Endothelial cell of umbilical vein (primary cell): ENCODE measurements around the gene SASH3. TPM values are rescaled to one million over a fixed set of nuclear protein-coding genes. Genes with fewer than 3 reads are reported as not detected.

Source experiments
- BruUV-seq: library from RNA; stranded (reverse); fragments of 400-500 nt; replicated peaks from 2 replicates; lab custom pipeline; 2021; lab: Mats Ljungman, UMichigan
- CTCF ChIA-PET: fragments of 300-600, 350-600 bp; sonication (Branson Sonifier 250); formaldehyde crosslinking; loops from one replicate; lab custom pipeline; 2021; ENCODE audit warnings: antibody characterized with exemption, inconsistent platforms; lab: Charles Lee
- POLR2A ChIA-PET: fragments of 300-600, 350-600 bp; sonication (Branson Sonifier 250); formaldehyde crosslinking; loops from one replicate; lab custom pipeline; 2021; ENCODE audit warnings: antibody characterized with exemption, inconsistent platforms; lab: Charles Lee
- DNase-seq: peaks from one replicate; pipeline ENCODE4 v3.0.0-alpha.2; 2011; ENCODE audit warnings: low read depth, low spot score
- FAIRE-seq: peaks from 2 replicates; lab custom pipeline; 2011; peaks lifted over from hg19 to GRCh38; lab: Jason Lieb, UNC
- H2AFZ ChIP-seq: 2 replicates; pipeline ENCODE4 v1.6.0; 2012; ENCODE audit warnings: low read depth, low read length, control low read depth, inconsistent platforms
- H3K27ac ChIP-seq: 2 replicates; pipeline ENCODE4 v1.5.1; 2011; ENCODE audit warnings: low read depth, mild to moderate bottlenecking, control low read depth, low read length, moderate library complexity; ENCODE audit not compliant: insufficient read depth
- H3K27me3 ChIP-seq, 2 experiments: 2 replicates each; pipeline versions ENCODE4 v1.6.0 to v1.6.1; 2011; ENCODE audit warnings: low read length in 2 of 2, mixed read lengths in 1 of 2; ENCODE audit not compliant: control insufficient read depth in 2 of 2, insufficient read depth in 2 of 2
- H3K36me3 ChIP-seq, 2 experiments: 2 replicates in 1 of 2; 3 replicates in 1 of 2; pipeline ENCODE4 v1.5.1; 2011; ENCODE audit warnings: low read length in 2 of 2, mild to moderate bottlenecking in 1 of 2, moderate library complexity in 1 of 2; ENCODE audit not compliant: control insufficient read depth in 2 of 2, insufficient read depth in 2 of 2; ENCODE audit errors: extremely low read depth in 1 of 2
- H3K4me1 ChIP-seq: 3 replicates; pipeline ENCODE4 v1.5.1; 2011; ENCODE audit warnings: mild to moderate bottlenecking, low read length; ENCODE audit not compliant: control insufficient read depth, insufficient read depth; ENCODE audit errors: extremely low read depth
- H3K4me2 ChIP-seq: 2 replicates; pipeline ENCODE4 v1.6.1; 2011; ENCODE audit warnings: low read length, control low read depth, mixed read lengths; ENCODE audit not compliant: insufficient read depth
- H3K4me3 ChIP-seq, 3 experiments: fragments of 200-600 bp in 1 of 3; sonication (generic), shearing (Covaris generic) in 1 of 3; replicated peaks in 1 of 3; 2 replicates each; pipeline ENCODE4 v1.5.1; 2011 to 2016; ENCODE audit warnings: control low read depth in 3 of 3, low read length in 3 of 3, mild to moderate bottlenecking in 2 of 3, inconsistent platforms in 1 of 3, low read depth in 1 of 3, moderate library complexity in 1 of 3; ENCODE audit not compliant: insufficient read depth in 1 of 3
- H3K79me2 ChIP-seq: 2 replicates; pipeline ENCODE4 v1.6.0; 2012; ENCODE audit warnings: low read length, inconsistent platforms; ENCODE audit not compliant: control insufficient read depth, insufficient read depth
- H3K9ac ChIP-seq: replicated peaks from 2 replicates; pipeline ENCODE3; 2011; ENCODE audit warnings: low read length, control low read depth; ENCODE audit not compliant: insufficient read depth; ENCODE audit errors: extremely low read depth
- H3K9me1 ChIP-seq: replicated peaks from 3 replicates; pipeline ENCODE4 v1.6.0; 2011; ENCODE audit warnings: mild to moderate bottlenecking, low read length; ENCODE audit not compliant: control insufficient read depth, insufficient read depth; ENCODE audit errors: extremely low read depth
- H3K9me3 ChIP-seq: replicated peaks from 2 replicates; pipeline ENCODE4 v1.5.1; 2012; ENCODE audit warnings: low read length, inconsistent platforms; ENCODE audit not compliant: control insufficient read depth, insufficient read depth
- H4K20me1 ChIP-seq: replicated peaks from 2 replicates; pipeline ENCODE3; 2011; ENCODE audit warnings: mild to moderate bottlenecking, low read length; ENCODE audit not compliant: control insufficient read depth, insufficient read depth; ENCODE audit errors: extremely low read depth
- CTCF ChIP-seq, 2 donors: IDR thresholded peaks; 1 replicate in 1 of 2; 2 replicates in 1 of 2; pipeline ENCODE4 v1.5.1; 2011; ENCODE audit warnings: low read length in 2 of 2, mild to moderate bottlenecking in 2 of 2, moderate library complexity in 2 of 2, control low read depth in 1 of 2, inconsistent platforms in 1 of 2, low read depth in 1 of 2; ENCODE audit not compliant: insufficient read depth in 1 of 2; ENCODE audit errors: extremely low read depth in 1 of 2
- EZH2 ChIP-seq: IDR thresholded peaks from 2 replicates; pipeline ENCODE4 v1.6.1; 2012; ENCODE audit warnings: borderline replicate concordance, low read depth, mild to moderate bottlenecking, moderate library complexity, low read length, inconsistent platforms; ENCODE audit not compliant: severe bottlenecking
- FOS ChIP-seq: IDR thresholded peaks from 2 replicates; pipeline ENCODE4 v1.6.1; 2011; ENCODE audit warnings: mild to moderate bottlenecking, low read length, moderate library complexity, borderline replicate concordance; ENCODE audit not compliant: insufficient read depth
- GATA2 ChIP-seq: IDR thresholded peaks from 2 replicates; pipeline ENCODE4 v1.7.0; 2011; ENCODE audit warnings: low read depth, mild to moderate bottlenecking, moderate library complexity, mixed read lengths, low read length; ENCODE audit not compliant: insufficient read length, insufficient read depth
- JUN ChIP-seq: IDR thresholded peaks from 2 replicates; pipeline ENCODE4 v1.6.1; 2011; ENCODE audit warnings: borderline replicate concordance, low read depth; ENCODE audit not compliant: insufficient read length, insufficient read depth
- MAX ChIP-seq: IDR thresholded peaks from 2 replicates; pipeline ENCODE4 v1.6.1; 2011; ENCODE audit not compliant: insufficient read depth, insufficient read length
- MYC ChIP-seq: IDR thresholded peaks from one replicate; pipeline ENCODE4 v1.6.1; 2011; ENCODE audit warnings: mild to moderate bottlenecking, low read depth, low read length
- POLR2A ChIP-seq: IDR thresholded peaks from 2 replicates; pipeline ENCODE4 v1.6.1; 2012; ENCODE audit warnings: low read depth, mild to moderate bottlenecking, control low read depth, low read length
- POLR2AphosphoS5 ChIP-seq: IDR thresholded peaks from 2 replicates; pipeline ENCODE4 v1.6.1; 2012; ENCODE audit warnings: low read depth, mild to moderate bottlenecking, control low read depth, low read length, moderate library complexity; ENCODE audit not compliant: insufficient read depth
- dilution Hi-C: fragments of 300-500 bp; cut with MboI; formaldehyde crosslinking; loops from one replicate; pipeline ENCODE4 v1.15.0; 2019; ENCODE audit warnings: low sequenced_read_pairs; ENCODE audit not compliant: extremely low pct_ligation_motif_present
- intact Hi-C: fragments of 100-400 bp; cut with micrococcal nuclease; formaldehyde crosslinking; loops from one replicate; pipeline ENCODE4 v1.10.0; 2022
- polyA plus RNA-seq, 4 experiments: library from polyadenylated mRNA; depleted of rRNA in 3 of 4; stranded (reverse) in 3 of 4; unstranded in 1 of 4; fragments of >200 nt; gene quantifications; 2 replicates each; pipeline versions ENCODE4 v1.2.1 to v1.2.3, GENCODE V29; 2011 to 2012; ENCODE audit warnings: missing spikeins in 1 of 4
- total RNA-seq: library from RNA; stranded (reverse); gene quantifications from 2 replicates; pipeline ENCODE4 v1.2.3, GENCODE V29; 2021

The SASH3 gene
- total and polyA plus RNA-seq, 2 donors (not counting 3 experiments of a cell fraction or from before 2014, with no cell fraction given): not detected

GRCh38 chrX:129795584-129795983 lies 15.8 kb downstream of the SASH3 start:
- H3K79me2 ChIP-seq: no peaks in the 10 kb centered on the region
- no peaks in the 10 kb centered on the region for H3K4me1 ChIP-seq
- no peak overlapping the region for H3K27ac ChIP-seq
- H3K4me3 ChIP-seq: no peak overlapping the region
- POLR2A ChIA-PET: no interaction called here
- CTCF ChIA-PET: no interaction called here
- no peak for FAIRE-seq
- no peaks in the 10 kb centered on the region for H3K27me3 ChIP-seq
- no TSS peak for BruUV-seq
- dilution Hi-C loops (no loop called here), intact Hi-C loops (no loop called here)
- TF ChIP-seq EZH2: no peak
- TF ChIP-seq GATA2: no peak
- no peak for TF ChIP-seq POLR2AphosphoS5
- no peak for TF ChIP-seq CTCF (IDR thresholded peaks at IDR 0.05; ENCODE audit: extremely low read depth in 1 of 2, insufficient read depth in 1 of 2, low read depth in 1 of 2, low read length in 2 of 2)
- TF ChIP-seq JUN: no peak
- TF ChIP-seq FOS: no peak
- no peak for TF ChIP-seq POLR2A
- TF ChIP-seq MYC: no peak
- no peak for TF ChIP-seq MAX
- DNase-seq: no peak
- H3K9ac ChIP-seq: no peak overlapping the region
- no peak overlapping the region for H2AFZ ChIP-seq
- H3K9me3 ChIP-seq: no peaks in the 10 kb centered on the region
- H3K36me3 ChIP-seq: no peaks in the 10 kb centered on the region
- no peak overlapping the region for H3K4me2 ChIP-seq
- no peaks in the 10 kb centered on the region for H4K20me1 ChIP-seq
- no peaks in the 10 kb centered on the region for H3K9me1 ChIP-seq
